RCC 7860 (cell line): Measurements from ENCODE around the gene FNBP1L.

Source experiments
- DNase-seq: peaks from one replicate; pipeline ENCODE4 v3.0.0-alpha.2; 2015; ENCODE audit warnings: low spot score
- FAIRE-seq: peaks from 2 replicates; lab custom pipeline; 2012; peaks lifted over from hg19 to GRCh38; lab: Jason Lieb, UNC

The FNBP1L gene

GRCh38 chr1:93585059-93585966 lies 137.4 kb downstream of the FNBP1L start:
- no peak for DNase-seq
- no peak for FAIRE-seq

- no peak for FAIRE-seq
- no peak for DNase-seq
These were observed 139.4 kb downstream of the FNBP1L start for GRCh38 chr1:93587354-93587753.

GRCh38 chr1:93588206-93588605 lies 140.3 kb downstream of the FNBP1L start:
- DNase-seq (no peak), FAIRE-seq (no peak)

GRCh38 chr1:93588955-93589354 lies 141.0 kb downstream of the FNBP1L start:
- DNase-seq (no peak), FAIRE-seq (no peak)

GRCh38 chr1:93591291-93591675 lies 143.4 kb downstream of the FNBP1L start:
- DNase-seq (peak; percentile 53), FAIRE-seq (peak; percentile 70)

GRCh38 chr1:93591676-93592550 lies 144.0 kb downstream of the FNBP1L start:
- peak; percentile 76 for DNase-seq
- FAIRE-seq: no peak

GRCh38 chr1:93592551-93592949 lies 144.6 kb downstream of the FNBP1L start:
- FAIRE-seq: no peak
- no peak for DNase-seq

GRCh38 chr1:93593854-93594602 lies 146.1 kb downstream of the FNBP1L start:
- FAIRE-seq (no peak), DNase-seq (no peak)

GRCh38 chr1:93594603-93594880 lies 146.6 kb downstream of the FNBP1L start:
- no peak for DNase-seq
- FAIRE-seq: no peak

- DNase-seq: no peak
- no peak for FAIRE-seq
These were observed 147.3 kb downstream of the FNBP1L start for GRCh38 chr1:93595266-93595665.

- FAIRE-seq (no peak), DNase-seq (no peak)
These were observed 147.8 kb downstream of the FNBP1L start for GRCh38 chr1:93595743-93596142.

GRCh38 chr1:93596329-93597089 lies 148.6 kb downstream of the FNBP1L start:
- no peak for DNase-seq
- FAIRE-seq: no peak

- FAIRE-seq: no peak
- DNase-seq: no peak
These were observed 149.8 kb downstream of the FNBP1L start for GRCh38 chr1:93597709-93598108.

- no peak for DNase-seq
- no peak for FAIRE-seq
These were observed 150.5 kb downstream of the FNBP1L start for GRCh38 chr1:93598396-93598795.

GRCh38 chr1:93598861-93599439 lies 151.0 kb downstream of the FNBP1L start:
- DNase-seq (no peak), FAIRE-seq (no peak)

- DNase-seq: no peak
- no peak for FAIRE-seq
These were observed 151.6 kb downstream of the FNBP1L start for GRCh38 chr1:93599479-93599878.

- DNase-seq (no peak), FAIRE-seq (no peak)
These were observed 152.7 kb downstream of the FNBP1L start for GRCh38 chr1:93600663-93601062.

- DNase-seq: no peak
These were observed 153.8 kb downstream of the FNBP1L start for GRCh38 chr1:93601686-93602085.

GRCh38 chr1:93602101-93602500 lies 154.2 kb downstream of the FNBP1L start:
- no peak for DNase-seq
- FAIRE-seq: no peak

More at GRCh38 chr1:93601686-93602085, 153.8 kb downstream of the FNBP1L start:
- no peak for FAIRE-seq

GRCh38 chr1:93603106-93603505 lies 155.2 kb downstream of the FNBP1L start:
- DNase-seq (no peak), FAIRE-seq (no peak)
